ENCODE results near the gene DLG2.

DNA sequence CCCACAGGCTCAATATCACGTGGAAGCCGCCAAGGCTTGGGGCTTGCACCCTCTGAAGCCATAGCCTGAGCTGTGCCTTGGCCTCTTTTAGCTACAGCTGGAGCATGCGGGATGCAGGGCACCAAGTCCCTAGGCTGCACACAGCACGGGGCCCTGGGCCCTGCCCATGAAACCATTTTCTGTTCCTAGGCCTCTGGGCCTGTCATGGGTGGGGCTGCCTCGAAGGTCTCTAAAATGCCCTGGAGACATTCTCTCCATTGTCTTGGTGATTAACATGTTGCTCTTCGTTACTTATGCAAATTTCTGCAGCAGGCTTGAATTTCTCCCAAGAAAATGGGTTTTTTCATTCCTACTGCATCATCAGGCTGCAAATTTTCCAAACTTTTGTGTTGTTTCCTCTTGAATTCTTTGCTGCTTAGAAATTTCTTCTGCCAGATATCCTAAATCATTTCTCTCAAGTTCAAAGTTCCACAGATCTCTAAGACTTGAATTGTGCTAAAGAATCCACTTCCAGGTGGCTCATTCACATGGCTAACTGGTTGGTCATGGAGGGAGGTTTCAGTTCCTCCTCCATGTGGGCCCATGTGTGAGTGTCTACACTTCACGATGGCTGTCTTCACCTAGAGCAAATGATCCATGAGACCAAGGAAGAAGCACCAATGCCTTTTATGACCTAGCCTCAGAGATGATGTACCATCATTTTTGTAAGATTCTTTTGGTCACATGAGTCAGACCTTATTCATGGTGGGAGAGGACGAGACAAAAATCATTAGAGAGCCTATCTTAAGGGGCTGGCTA, 45.2 kb upstream of the DLG2 start:
- TF ChIP-seq FOXM1 (IDR thresholded peaks at IDR 0.05; ENCODE audit: borderline replicate concordance, low read depth) (no peak), RAD21 (IDR thresholded peaks at IDR 0.05; ENCODE audit: low read depth) (no peak), TCF12 (IDR thresholded peaks at IDR 0.05; ENCODE audit: low read depth) (no peak), EGR1 (IDR thresholded peaks at IDR 0.05) (no peak)
